ENCODE data around the gene CBLN3. TPM values are rescaled to one million over a fixed set of nuclear protein-coding genes. Genes with fewer than 3 reads are reported as not detected.

The CBLN3 gene
- total RNA-seq, 1 experiment from 2014 or later, result 3.4 TPM

DNA sequence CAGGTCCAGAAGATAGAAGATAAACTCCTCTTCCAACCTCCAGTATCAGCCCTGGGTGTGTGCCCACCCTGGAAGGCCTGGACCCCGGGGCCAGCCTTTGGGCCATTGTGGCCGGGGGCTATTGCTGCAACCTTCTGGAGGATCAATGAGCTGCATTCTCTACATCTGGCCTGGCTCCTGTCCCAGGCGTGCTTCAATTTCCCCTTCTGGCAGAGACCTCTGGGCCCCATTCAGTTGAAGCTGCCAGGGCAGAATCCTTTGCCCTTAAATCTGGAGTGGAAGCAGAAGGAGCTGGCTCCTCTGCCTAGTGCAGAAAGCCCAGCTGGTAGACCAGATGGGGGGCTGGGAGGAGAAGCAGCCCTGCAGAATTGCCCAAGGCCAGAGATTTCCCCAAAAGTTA lies 20.7 kb downstream of the CBLN3 start:
- Histone ChIP-seq H3K36me3 (ENCODE audit: low read depth, low read length) (no peaks in the 10 kb centered on the region), H3K9me2 (replicated peaks; ENCODE audit: low read length) (no peaks in the 10 kb centered on the region), H2AFZ (ENCODE audit: low read length) (no peak overlapping the region), H3F3A (ENCODE audit: low read length, unreplicated experiment) (no peaks in the 10 kb centered on the region), H3K79me2 (ENCODE audit: low read length) (no peaks in the 10 kb centered on the region), H3K27me3 (ENCODE audit: low read length) (no peaks in the 10 kb centered on the region), H3K4me3 (ENCODE audit: low read length) (no peak overlapping the region), H3K4me1 (ENCODE audit: insufficient read depth, low read length) (no peaks in the 10 kb centered on the region), H3K9ac (ENCODE audit: low read length) (no peak overlapping the region), H3K4me2 (ENCODE audit: low read length) (no peak overlapping the region), H4K20me1 (ENCODE audit: low read length) (no peaks in the 10 kb centered on the region), H3K9me3 (ENCODE audit: low read length) (no peaks in the 10 kb centered on the region), H3K27ac (ENCODE audit: low read length) (no peak overlapping the region)
- ATAC-seq (no peak), DNase-seq (no peak)
- TF ChIP-seq EZH2phosphoT487 (IDR thresholded peaks at IDR 0.05; ENCODE audit: borderline replicate concordance, low read length) (no peak), EZH2 (IDR thresholded peaks at IDR 0.05; ENCODE audit: low read length, unreplicated experiment) (no peak)
- TF ChIP-seq, protein P1, sequence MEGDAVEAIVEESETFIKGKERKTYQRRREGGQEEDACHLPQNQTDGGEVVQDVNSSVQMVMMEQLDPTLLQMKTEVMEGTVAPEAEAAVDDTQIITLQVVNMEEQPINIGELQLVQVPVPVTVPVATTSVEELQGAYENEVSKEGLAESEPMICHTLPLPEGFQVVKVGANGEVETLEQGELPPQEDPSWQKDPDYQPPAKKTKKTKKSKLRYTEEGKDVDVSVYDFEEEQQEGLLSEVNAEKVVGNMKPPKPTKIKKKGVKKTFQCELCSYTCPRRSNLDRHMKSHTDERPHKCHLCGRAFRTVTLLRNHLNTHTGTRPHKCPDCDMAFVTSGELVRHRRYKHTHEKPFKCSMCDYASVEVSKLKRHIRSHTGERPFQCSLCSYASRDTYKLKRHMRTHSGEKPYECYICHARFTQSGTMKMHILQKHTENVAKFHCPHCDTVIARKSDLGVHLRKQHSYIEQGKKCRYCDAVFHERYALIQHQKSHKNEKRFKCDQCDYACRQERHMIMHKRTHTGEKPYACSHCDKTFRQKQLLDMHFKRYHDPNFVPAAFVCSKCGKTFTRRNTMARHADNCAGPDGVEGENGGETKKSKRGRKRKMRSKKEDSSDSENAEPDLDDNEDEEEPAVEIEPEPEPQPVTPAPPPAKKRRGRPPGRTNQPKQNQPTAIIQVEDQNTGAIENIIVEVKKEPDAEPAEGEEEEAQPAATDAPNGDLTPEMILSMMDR (conservative IDR thresholded peaks at IDR 0.05; ENCODE audit: low read depth, low read length), result no peak
- CTCF ChIA-PET, result no interaction called here
- no TSS peak for BruUV-seq (replicated peaks)
- POLR2A ChIA-PET (ENCODE audit: unreplicated experiment), result no interaction called here
- intact Hi-C loops (cut with micrococcal nuclease), result no loop called here

DNA sequence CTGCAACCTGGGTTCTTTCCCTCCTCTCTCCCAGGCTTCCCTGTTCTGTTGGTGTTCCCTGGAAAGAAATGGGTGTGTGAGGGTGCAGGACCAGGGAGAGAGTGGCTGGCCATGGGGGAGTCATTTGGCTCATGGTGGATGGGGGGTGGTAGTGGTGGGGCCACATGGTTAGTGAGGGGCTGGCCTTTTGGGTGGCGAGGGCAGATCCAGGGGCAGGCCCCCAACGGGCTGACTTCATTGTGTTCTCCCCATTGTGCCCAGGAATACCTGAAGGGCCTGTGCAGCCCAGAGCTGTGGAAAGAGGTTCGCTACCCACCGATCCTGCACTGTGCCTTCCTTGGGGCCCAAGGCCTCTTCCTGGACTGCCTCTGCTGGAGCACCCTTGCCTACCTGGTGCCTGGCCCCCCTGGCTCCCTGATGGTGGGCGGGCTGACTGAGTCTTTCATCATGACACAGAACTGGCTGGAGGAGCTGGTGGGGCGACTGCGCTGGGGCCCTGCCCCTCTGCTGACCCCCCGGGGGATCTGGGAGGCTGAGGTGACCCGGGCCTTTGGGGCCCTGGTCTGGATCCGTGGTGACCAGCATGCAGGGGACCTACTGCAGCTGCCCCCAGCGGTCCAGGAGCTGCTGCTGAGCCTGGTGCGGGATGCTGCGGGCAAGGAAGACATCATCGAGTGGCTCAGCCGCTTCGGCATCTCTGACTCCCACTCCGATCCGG lies 21.7 kb downstream of the CBLN3 start:
- Histone ChIP-seq H3K4me2 (ENCODE audit: low read length) (no peak overlapping the region), H3F3A (ENCODE audit: low read length, unreplicated experiment) (no peaks in the 10 kb centered on the region), H3K79me2 (ENCODE audit: low read length) (no peaks in the 10 kb centered on the region), H3K36me3 (ENCODE audit: low read depth, low read length) (no peaks in the 10 kb centered on the region), H4K20me1 (ENCODE audit: low read length) (no peaks in the 10 kb centered on the region), H3K4me3 (ENCODE audit: low read length) (no peak overlapping the region), H3K27me3 (ENCODE audit: low read length) (no peaks in the 10 kb centered on the region), H3K27ac (ENCODE audit: low read length) (no peak overlapping the region), H3K9me3 (ENCODE audit: low read length) (no peaks in the 10 kb centered on the region), H3K9me2 (replicated peaks; ENCODE audit: low read length) (no peaks in the 10 kb centered on the region), H3K9ac (ENCODE audit: low read length) (no peak overlapping the region), H2AFZ (ENCODE audit: low read length) (no peak overlapping the region), H3K4me1 (ENCODE audit: insufficient read depth, low read length) (0 out of 2 replicates have a peak, but pooled peaks cover 5% of the 10 kb centered on the region)
- no TSS peak for BruUV-seq (replicated peaks)
- ChIA-PET CTCF (no interaction called here), POLR2A (ENCODE audit: unreplicated experiment) (no interaction called here)
- ATAC-seq, result no peak
- no peak for DNase-seq
- intact Hi-C loops (cut with micrococcal nuclease), result no loop called here
- no peak for TF ChIP-seq EZH2phosphoT487 (IDR thresholded peaks at IDR 0.05; ENCODE audit: borderline replicate concordance, low read length)
- TF ChIP-seq, protein P1 (conservative IDR thresholded peaks at IDR 0.05; ENCODE audit: low read depth, low read length), result no peak
- TF ChIP-seq EZH2 (IDR thresholded peaks at IDR 0.05; ENCODE audit: low read length, unreplicated experiment), result no peak

DNA sequence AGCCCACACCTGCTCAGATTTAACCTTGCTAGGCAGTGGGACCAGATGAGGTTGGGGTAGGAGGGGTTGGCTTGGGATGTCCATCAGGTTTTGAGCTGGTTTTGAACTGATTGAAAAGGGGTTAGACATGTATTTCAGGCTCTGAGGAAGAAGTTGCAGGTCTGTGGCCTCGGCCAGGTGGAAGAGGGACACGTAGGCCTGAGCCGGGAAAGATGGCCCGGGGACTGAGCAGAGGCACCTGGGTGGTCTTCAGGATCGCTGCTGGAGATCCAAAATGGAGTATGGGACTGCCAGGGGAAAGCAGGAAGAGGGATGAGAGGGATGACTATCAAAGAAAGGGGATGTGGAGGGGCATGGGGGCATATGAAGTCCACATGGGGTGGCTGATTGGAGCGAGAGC lies 23.1 kb downstream of the CBLN3 start:
- no peaks in the 10 kb centered on the region for H4K20me1 ChIP-seq (ENCODE audit: low read length)
- intact Hi-C loops (cut with micrococcal nuclease), result no loop called here
- ChIA-PET CTCF (no interaction called here), POLR2A (ENCODE audit: unreplicated experiment) (no interaction called here)
- H3K9ac ChIP-seq (ENCODE audit: low read length), result no peak overlapping the region
- H3K4me1 ChIP-seq (ENCODE audit: insufficient read depth, low read length), result 0 out of 2 replicates have a peak, but pooled peaks cover 5% of the 10 kb centered on the region
- H3K4me2 ChIP-seq (ENCODE audit: low read length), result no peak overlapping the region
- H3K27me3 ChIP-seq (ENCODE audit: low read length), result no peaks in the 10 kb centered on the region
- no peaks in the 10 kb centered on the region for H3K79me2 ChIP-seq (ENCODE audit: low read length)
- ATAC-seq (no peak), DNase-seq (no peak)
- no peaks in the 10 kb centered on the region for H3K9me3 ChIP-seq (ENCODE audit: low read length)
- no peaks in the 10 kb centered on the region for H3K9me2 ChIP-seq (replicated peaks; ENCODE audit: low read length)
- BruUV-seq (replicated peaks), result no TSS peak
- H3K4me3 ChIP-seq (ENCODE audit: low read length), result no peak overlapping the region
- H2AFZ ChIP-seq (ENCODE audit: low read length), result no peak overlapping the region
- no peaks in the 10 kb centered on the region for H3K36me3 ChIP-seq (ENCODE audit: low read depth, low read length)
- H3F3A ChIP-seq (ENCODE audit: low read length, unreplicated experiment), result no peaks in the 10 kb centered on the region
- H3K27ac ChIP-seq (ENCODE audit: low read length), result no peak overlapping the region
- TF ChIP-seq EZH2 (IDR thresholded peaks at IDR 0.05; ENCODE audit: low read length, unreplicated experiment) (no peak), EZH2phosphoT487 (IDR thresholded peaks at IDR 0.05; ENCODE audit: borderline replicate concordance, low read length) (no peak)
- TF ChIP-seq, protein P1 (conservative IDR thresholded peaks at IDR 0.05; ENCODE audit: low read depth, low read length), result no peak

Data from PC-3 (cell line).